Chondrocyte (in vitro differentiated cells): ENCODE data around the gene ZYX. TPM values are rescaled to one million over a fixed set of nuclear protein-coding genes. Genes with fewer than 3 reads are reported as not detected.

Source experiments
- DNase-seq: peaks from one replicate; pipeline ENCODE4 v3.0.0; 2021; ENCODE audit warnings: mixed read lengths, low spot score
- H3K27ac Mint-ChIP-seq: one replicate; pipeline ENCODE4 v1.8.0; 2021; ENCODE audit warnings: mild to moderate bottlenecking, moderate library complexity, mixed read lengths; ENCODE audit not compliant: unreplicated experiment
- H3K27me3 Mint-ChIP-seq: 2 replicates; pipeline ENCODE4 v1.8.0; 2021; ENCODE audit warnings: low read depth, mixed read lengths
- H3K36me3 Mint-ChIP-seq: 2 replicates; pipeline ENCODE4 v1.8.0; 2021; ENCODE audit warnings: low read depth, mixed read lengths
- H3K4me1 Mint-ChIP-seq: 2 replicates; pipeline ENCODE4 v1.8.0; 2021; ENCODE audit warnings: low read depth, mild to moderate bottlenecking, mixed read lengths
- H3K4me3 Mint-ChIP-seq: one replicate; pipeline ENCODE4 v1.8.0; 2021; ENCODE audit warnings: mild to moderate bottlenecking, moderate library complexity, mixed read lengths; ENCODE audit not compliant: unreplicated experiment
- H3K9me3 Mint-ChIP-seq: 2 replicates; pipeline ENCODE4 v1.8.0; 2021; ENCODE audit warnings: low read depth, mixed read lengths
- CTCF ChIP-seq: fragments of 200-600 bp; sonication (generic); IDR thresholded peaks from 2 replicates; pipeline ENCODE4 v1.5.0; 2021; ENCODE audit warnings: antibody characterized with exemption, mild to moderate bottlenecking, moderate library complexity
- total RNA-seq: library from RNA; stranded (reverse); gene quantifications from 3 replicates; pipeline ENCODE4 v1.2.1, GENCODE V29; 2021

Gene ZYX
- total RNA-seq, 1 donor from 2014 or later: 386 TPM

- H3K27ac Mint-ChIP-seq: no peak overlapping the region
- H3K9me3 Mint-ChIP-seq: no peaks in the 10 kb centered on the region
- H3K4me3 Mint-ChIP-seq: no peak overlapping the region
- DNase-seq: peak; percentile 18
- H3K36me3 Mint-ChIP-seq: peaks cover 13% of the 10 kb centered on the region
- no peak for TF ChIP-seq CTCF
- H3K27me3 Mint-ChIP-seq: no peaks in the 10 kb centered on the region
- peaks cover 19% of the 10 kb centered on the region for H3K4me1 Mint-ChIP-seq
These were observed 3.0 kb downstream of the ZYX start for GRCh38 chr7:143384148-143384547.

GRCh38 chr7:143384661-143385631 lies 3.8 kb downstream of the ZYX start:
- Mint-ChIP-seq H3K9me3 (no peaks in the 10 kb centered on the region), H3K36me3 (peaks cover 21% of the 10 kb centered on the region), H3K4me3 (no peak overlapping the region), H3K4me1 (peaks cover 19% of the 10 kb centered on the region), H3K27me3 (no peaks in the 10 kb centered on the region), H3K27ac (no peak overlapping the region)
- TF ChIP-seq CTCF: no peak
- DNase-seq: peak; percentile 56

GRCh38 chr7:143385891-143386781 lies 5.0 kb downstream of the ZYX start:
- H3K27me3 Mint-ChIP-seq: no peaks in the 10 kb centered on the region
- H3K4me1 Mint-ChIP-seq: peaks cover 28% of the 10 kb centered on the region
- no peak overlapping the region for H3K27ac Mint-ChIP-seq
- peak; percentile 14 for DNase-seq
- peaks cover 28% of the 10 kb centered on the region for H3K36me3 Mint-ChIP-seq
- TF ChIP-seq CTCF: no peak
- H3K4me3 Mint-ChIP-seq: no peak overlapping the region
- H3K9me3 Mint-ChIP-seq: no peaks in the 10 kb centered on the region

GRCh38 chr7:143387156-143387975 lies 6.2 kb downstream of the ZYX start:
- H3K4me1 Mint-ChIP-seq: peaks cover 40% of the 10 kb centered on the region
- no peaks in the 10 kb centered on the region for H3K27me3 Mint-ChIP-seq
- peaks cover 32% of the 10 kb centered on the region for H3K36me3 Mint-ChIP-seq
- TF ChIP-seq CTCF: peak; percentile 18
- no peak overlapping the region for H3K4me3 Mint-ChIP-seq
- H3K9me3 Mint-ChIP-seq: no peaks in the 10 kb centered on the region
- H3K27ac Mint-ChIP-seq: no peak overlapping the region
- no peak for DNase-seq
